RWPE1 (cell line): Measurements from ENCODE around the gene PADI2.
"Not testable (repeated sequence)": the region's sequence is repeated elsewhere in the genome, so short reads cannot be mapped to it uniquely, and the experiment has no call there.

Experiments used
- CTCF ChIA-PET: fragments of 350-600 bp; sonication (Branson Sonifier 250); formaldehyde crosslinking; extraction: SDS; loops from one replicate; lab custom pipeline; 2021; lab: Yijun Ruan, JAX
- POLR2A ChIA-PET: fragments of 400-600 bp; formaldehyde crosslinking; extraction: SDS; loops from one replicate; lab custom pipeline; 2020; ENCODE audit warnings: antibody characterized with exemption; ENCODE audit not compliant: low non-redundant PET; lab: Yijun Ruan, JAX
- DNase-seq: peaks from one replicate; pipeline ENCODE4 v3.0.0; 2012; ENCODE audit warnings: low spot score
- H3K27ac ChIP-seq: fragments of 450-650 bp; 2 replicates; pipeline ENCODE4 v1.5.1; 2017
- TF ChIP-seq, protein P1 (sequence below): fragments of 450-650 bp; conservative IDR thresholded peaks from 2 replicates; pipeline ENCODE4 v1.5.1; 2017; ENCODE audit warnings: low read depth, mild to moderate bottlenecking

PADI2 gene

DNA sequence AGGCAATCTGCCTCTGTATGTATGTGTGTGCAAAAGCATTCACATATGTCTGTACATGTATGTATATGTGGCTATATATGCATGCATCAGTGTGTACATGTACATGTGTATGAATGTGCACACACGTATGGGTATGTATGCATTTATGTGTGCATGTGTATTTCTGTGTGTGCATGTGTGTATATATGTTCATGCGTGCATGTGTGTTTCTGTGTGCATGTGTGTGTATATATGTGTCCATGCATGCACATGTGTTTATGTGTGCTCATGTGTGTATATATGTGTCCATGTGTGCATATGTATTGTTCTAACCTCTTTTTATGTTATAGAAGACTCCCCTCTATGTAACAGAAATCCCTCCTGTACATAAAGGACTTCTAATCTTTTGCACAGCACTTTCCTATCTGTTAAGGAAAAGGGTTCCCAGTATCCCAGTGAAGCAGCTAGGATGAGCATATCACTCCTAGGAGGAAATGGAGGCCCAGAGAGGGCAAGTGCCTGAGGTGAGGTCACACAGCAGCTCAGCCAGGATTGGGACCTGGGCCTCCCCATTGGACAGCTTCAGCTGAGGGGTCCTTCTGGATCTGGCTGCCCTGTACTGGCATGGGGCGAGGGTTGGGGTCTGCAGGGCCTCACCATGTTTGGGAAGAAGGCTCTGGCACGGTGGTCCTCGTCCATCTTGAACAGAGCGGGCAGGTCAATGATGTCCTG, 49.6 kb downstream of the PADI2 start:
- no peak for DNase-seq
- POLR2A ChIA-PET: no interaction called here
- H3K27ac ChIP-seq: no peak overlapping the region
- CTCF ChIA-PET: no interaction called here
- TF ChIP-seq, protein P1, sequence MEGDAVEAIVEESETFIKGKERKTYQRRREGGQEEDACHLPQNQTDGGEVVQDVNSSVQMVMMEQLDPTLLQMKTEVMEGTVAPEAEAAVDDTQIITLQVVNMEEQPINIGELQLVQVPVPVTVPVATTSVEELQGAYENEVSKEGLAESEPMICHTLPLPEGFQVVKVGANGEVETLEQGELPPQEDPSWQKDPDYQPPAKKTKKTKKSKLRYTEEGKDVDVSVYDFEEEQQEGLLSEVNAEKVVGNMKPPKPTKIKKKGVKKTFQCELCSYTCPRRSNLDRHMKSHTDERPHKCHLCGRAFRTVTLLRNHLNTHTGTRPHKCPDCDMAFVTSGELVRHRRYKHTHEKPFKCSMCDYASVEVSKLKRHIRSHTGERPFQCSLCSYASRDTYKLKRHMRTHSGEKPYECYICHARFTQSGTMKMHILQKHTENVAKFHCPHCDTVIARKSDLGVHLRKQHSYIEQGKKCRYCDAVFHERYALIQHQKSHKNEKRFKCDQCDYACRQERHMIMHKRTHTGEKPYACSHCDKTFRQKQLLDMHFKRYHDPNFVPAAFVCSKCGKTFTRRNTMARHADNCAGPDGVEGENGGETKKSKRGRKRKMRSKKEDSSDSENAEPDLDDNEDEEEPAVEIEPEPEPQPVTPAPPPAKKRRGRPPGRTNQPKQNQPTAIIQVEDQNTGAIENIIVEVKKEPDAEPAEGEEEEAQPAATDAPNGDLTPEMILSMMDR: no peak

DNA sequence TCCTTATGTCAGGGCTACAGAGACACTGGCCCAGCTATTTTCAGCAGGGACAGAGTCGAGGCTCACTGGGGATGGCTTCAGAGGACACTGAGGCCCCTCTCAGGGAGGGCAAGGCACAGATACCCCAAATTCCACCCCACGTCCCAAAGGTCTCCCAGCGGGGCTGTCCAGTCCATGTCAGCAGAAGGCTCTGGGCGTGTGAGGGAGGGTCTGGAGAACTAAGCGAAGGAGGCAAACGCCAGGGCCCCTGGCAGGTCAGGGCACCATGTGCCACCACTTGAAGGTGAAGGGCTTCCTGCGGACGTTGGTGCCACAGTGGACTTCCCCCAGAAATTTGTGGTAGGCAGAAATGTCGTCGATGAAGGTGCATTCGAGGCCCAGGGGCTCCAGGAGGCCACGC, 50.5 kb downstream of the PADI2 start:
- no peak for DNase-seq
- CTCF ChIA-PET: no interaction called here
- TF ChIP-seq, protein P1: no peak
- no peak overlapping the region for H3K27ac ChIP-seq
- POLR2A ChIA-PET: no interaction called here

- CTCF ChIA-PET: interaction anchor here (0.6 kb wide), 1 partner anchor 746 kb away, joined by 4 read pairs; no protein-coding TSS in a partner anchor
- POLR2A ChIA-PET: interaction anchor here (0.7 kb wide), 1 partner anchor 423 kb away, joined by 15 read pairs; no protein-coding TSS in a partner anchor
- no peak overlapping the region for H3K27ac ChIP-seq
- TF ChIP-seq, protein P1: no peak
- no peak for DNase-seq
Observed at GRCh38 chr1:17067465-17068240, 51.6 kb downstream of the PADI2 start.

DNA sequence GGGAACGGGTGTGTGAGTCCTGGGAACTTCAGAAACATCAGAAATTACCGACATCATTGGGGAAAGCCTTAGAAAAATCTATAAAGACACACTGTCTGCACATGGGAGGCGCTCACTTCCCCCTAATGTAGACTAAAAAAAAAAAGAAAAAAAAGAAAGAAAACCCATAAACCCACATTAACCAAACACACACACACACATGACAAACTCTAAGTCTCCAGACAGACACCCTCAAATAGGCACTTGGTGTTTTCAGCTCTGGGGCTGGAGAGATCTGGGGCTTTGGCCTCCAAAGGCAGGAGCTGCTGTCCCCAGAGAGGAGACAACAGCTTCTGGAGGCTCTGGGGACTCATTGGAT, 52.2 kb downstream of the PADI2 start:
- TF ChIP-seq, protein P1: no peak
- no peak overlapping the region for H3K27ac ChIP-seq
- ChIA-PET POLR2A (interaction anchor here (0.7 kb wide), 1 partner anchor 424 kb away, joined by 15 read pairs; no protein-coding TSS in a partner anchor), CTCF (interaction anchor here (0.7 kb wide), 1 partner anchor 8 kb away, joined by 4 read pairs; no protein-coding TSS in a partner anchor)
- no peak for DNase-seq

GRCh38 chr1:17066361-17067068, 52.7 kb downstream of the PADI2 start:
- ChIA-PET POLR2A (no interaction called here), CTCF (interaction anchor here (0.7 kb wide), 1 partner anchor 9 kb away, joined by 4 read pairs; no protein-coding TSS in a partner anchor)
- no peak overlapping the region for H3K27ac ChIP-seq
- TF ChIP-seq, protein P1: no peak
- DNase-seq: no peak

GRCh38 chr1:17065666-17066065, 53.6 kb downstream of the PADI2 start:
- TF ChIP-seq, protein P1: no peak
- CTCF ChIA-PET: interaction anchor here (0.9 to 1.5 kb wide), 2 partner anchors 10 to 60 kb away, joined by 3 to 4 read pairs; no protein-coding TSS in a partner anchor
- POLR2A ChIA-PET: no interaction called here
- no peak overlapping the region for H3K27ac ChIP-seq
- no peak for DNase-seq

DNA sequence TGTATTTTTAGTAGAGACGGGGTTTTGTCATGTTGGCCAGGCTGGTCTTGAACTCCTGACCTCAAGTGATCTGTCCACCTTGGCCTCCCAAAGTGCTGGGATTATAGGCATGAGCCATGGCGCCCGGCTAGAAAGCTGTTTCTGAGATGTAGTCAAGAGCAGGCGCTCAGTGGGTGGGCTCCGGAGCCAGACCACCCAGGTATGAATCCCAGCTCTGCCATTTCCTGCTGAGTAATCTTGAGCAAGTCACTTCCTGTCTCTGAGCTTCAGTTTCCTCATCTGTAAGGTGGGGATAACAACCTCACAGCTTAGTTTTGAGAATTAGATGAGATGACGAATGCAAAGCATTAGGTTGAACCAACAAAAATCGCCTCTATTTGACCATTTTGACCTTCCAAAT, 56.5 kb downstream of the PADI2 start:
- DNase-seq, POLR2A ChIA-PET, H3K27ac ChIP-seq: not testable (repeated sequence)
- CTCF ChIA-PET: interaction anchor here (0.6 to 1.0 kb wide), 2 partner anchors 9 to 111 kb away, joined by 3 to 6 read pairs; no protein-coding TSS in a partner anchor
